Cardiac muscle cell (in vitro differentiated cells and primary cell): ENCODE results near the gene CLDN8. TPM values are rescaled to one million over a fixed set of nuclear protein-coding genes. Genes with fewer than 3 reads are reported as not detected.

Experiments
- DNase-seq, 2 donors: peaks; one replicate each; pipeline versions ENCODE4 v3.0.0 to v3.0.0-alpha.2; 2010 to 2017; ENCODE audit warnings: low read depth in 1 of 2, low spot score in 1 of 2
- H3K27ac ChIP-seq: fragments of 200-600 bp; sonication (generic); 2 replicates; pipeline ENCODE4 v1.5.1; 2016
- H3K27me3 ChIP-seq: fragments of 200-600 bp; sonication (generic); 2 replicates; pipeline ENCODE4 v1.6.0; 2016; ENCODE audit warnings: control low read depth
- H3K36me3 ChIP-seq: fragments of 200-600 bp; sonication (generic); 2 replicates; pipeline ENCODE4 v1.5.1; 2016; ENCODE audit warnings: control low read depth
- H3K4me1 ChIP-seq: fragments of 200-600 bp; sonication (generic); 2 replicates; pipeline ENCODE4 v1.8.1; 2017; ENCODE audit warnings: low read depth, mild to moderate bottlenecking, mixed run types
- H3K4me3 ChIP-seq: fragments of 200-600 bp; sonication (generic); 2 replicates; pipeline ENCODE4 v1.5.1; 2016; ENCODE audit warnings: mild to moderate bottlenecking
- H3K9me3 ChIP-seq: fragments of 200-600 bp; sonication (generic); 2 replicates; pipeline ENCODE4 v1.5.1; 2017; ENCODE audit warnings: low read depth, mild to moderate bottlenecking, control low read depth
- polyA plus RNA-seq: library from polyadenylated mRNA; unstranded; fragments of >200 nt; fragmentation: Nextera tagmentation; extraction: Ambion mirVana; gene quantifications from 2 replicates; pipeline ENCODE4 v1.2.1, GENCODE V29; 2016
- total RNA-seq: library from RNA; depleted of rRNA; stranded (reverse); fragments of >200 nt; gene quantifications from 2 replicates; pipeline ENCODE4 v1.2.3, GENCODE V29; 2016
- TF ChIP-seq, protein P1 (sequence below): IDR thresholded peaks from 2 replicates; pipeline ENCODE4 v1.5.1; 2012; ENCODE audit warnings: low read depth, mild to moderate bottlenecking, low read length

CLDN8 gene
- total and polyA plus RNA-seq, 2 experiments from 2014 or later = not detected

DNA sequence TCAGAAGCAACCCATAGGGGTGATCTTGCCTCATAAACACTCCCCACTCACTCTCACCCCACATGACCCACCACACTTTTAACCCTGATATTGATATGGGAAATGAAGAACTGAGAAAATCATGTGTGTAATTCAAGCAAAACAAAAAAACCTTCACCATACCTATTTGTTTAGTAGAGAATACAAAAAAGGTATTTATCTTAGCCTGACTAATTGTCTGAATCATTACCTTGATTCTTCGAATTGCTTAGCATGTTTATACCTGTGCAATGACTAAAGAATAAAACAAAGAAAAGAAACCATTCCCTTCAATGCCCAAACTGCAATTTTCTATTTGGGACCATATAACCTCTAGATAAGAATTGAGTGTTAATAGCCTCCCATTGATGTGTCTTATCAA is 51.1 kb downstream of the CLDN8 start:
- DNase-seq = no peak
- TF ChIP-seq, protein P1, sequence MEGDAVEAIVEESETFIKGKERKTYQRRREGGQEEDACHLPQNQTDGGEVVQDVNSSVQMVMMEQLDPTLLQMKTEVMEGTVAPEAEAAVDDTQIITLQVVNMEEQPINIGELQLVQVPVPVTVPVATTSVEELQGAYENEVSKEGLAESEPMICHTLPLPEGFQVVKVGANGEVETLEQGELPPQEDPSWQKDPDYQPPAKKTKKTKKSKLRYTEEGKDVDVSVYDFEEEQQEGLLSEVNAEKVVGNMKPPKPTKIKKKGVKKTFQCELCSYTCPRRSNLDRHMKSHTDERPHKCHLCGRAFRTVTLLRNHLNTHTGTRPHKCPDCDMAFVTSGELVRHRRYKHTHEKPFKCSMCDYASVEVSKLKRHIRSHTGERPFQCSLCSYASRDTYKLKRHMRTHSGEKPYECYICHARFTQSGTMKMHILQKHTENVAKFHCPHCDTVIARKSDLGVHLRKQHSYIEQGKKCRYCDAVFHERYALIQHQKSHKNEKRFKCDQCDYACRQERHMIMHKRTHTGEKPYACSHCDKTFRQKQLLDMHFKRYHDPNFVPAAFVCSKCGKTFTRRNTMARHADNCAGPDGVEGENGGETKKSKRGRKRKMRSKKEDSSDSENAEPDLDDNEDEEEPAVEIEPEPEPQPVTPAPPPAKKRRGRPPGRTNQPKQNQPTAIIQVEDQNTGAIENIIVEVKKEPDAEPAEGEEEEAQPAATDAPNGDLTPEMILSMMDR = no peak
- H3K36me3 ChIP-seq = no peaks in the 10 kb centered on the region
- H3K4me1 ChIP-seq = no peaks in the 10 kb centered on the region
- H3K9me3 ChIP-seq = no peaks in the 10 kb centered on the region
- no peak overlapping the region for H3K27ac ChIP-seq
- no peaks in the 10 kb centered on the region for H3K27me3 ChIP-seq
- H3K4me3 ChIP-seq = no peak overlapping the region

Other genes starting within 250 kb of the CLDN8 start
- gene CLDN17, start 49.3 kb downstream of the CLDN8 start, total RNA-seq = not detected in 2 replicates
- not detected in 2 replicates for gene CLDN17, start 49.3 kb downstream of the CLDN8 start, polyA plus RNA-seq
- gene KRTAP24-1, start 66.9 kb upstream of the CLDN8 start, total RNA-seq = not detected in 2 replicates
- gene KRTAP24-1, start 66.9 kb upstream of the CLDN8 start, polyA plus RNA-seq = not detected in 2 replicates
- not detected in 2 replicates for gene KRTAP25-1, start 73.4 kb upstream of the CLDN8 start, total RNA-seq
- gene KRTAP25-1, start 73.4 kb upstream of the CLDN8 start, polyA plus RNA-seq = not detected in 2 replicates
- not detected in 2 replicates for gene KRTAP26-1, start 104.2 kb upstream of the CLDN8 start, total RNA-seq
- gene KRTAP26-1, start 104.2 kb upstream of the CLDN8 start, polyA plus RNA-seq = not detected in 2 replicates
- not detected in 2 replicates for gene KRTAP27-1, start 121.6 kb upstream of the CLDN8 start, total RNA-seq
- gene KRTAP27-1, start 121.6 kb upstream of the CLDN8 start, polyA plus RNA-seq = not detected in 2 replicates
- not detected in 2 replicates for gene KRTAP23-1, start 132.5 kb upstream of the CLDN8 start, total RNA-seq
- not detected in 2 replicates for gene KRTAP23-1, start 132.5 kb upstream of the CLDN8 start, polyA plus RNA-seq
- gene KRTAP13-2, start 156.2 kb upstream of the CLDN8 start, total RNA-seq = not detected in 2 replicates
- not detected in 2 replicates for gene KRTAP13-2, start 156.2 kb upstream of the CLDN8 start, polyA plus RNA-seq
- not detected in 2 replicates for gene KRTAP13-1, start 179.9 kb upstream of the CLDN8 start, total RNA-seq
- gene KRTAP13-1, start 179.9 kb upstream of the CLDN8 start, polyA plus RNA-seq = not detected in 2 replicates
- gene KRTAP13-3, start 209.8 kb upstream of the CLDN8 start, total RNA-seq = not detected in 2 replicates
- gene KRTAP13-3, start 209.8 kb upstream of the CLDN8 start, polyA plus RNA-seq = not detected in 2 replicates
- gene KRTAP13-4, start 214.1 kb upstream of the CLDN8 start, total RNA-seq = not detected in 2 replicates
- not detected in 2 replicates for gene KRTAP13-4, start 214.1 kb upstream of the CLDN8 start, polyA plus RNA-seq
- gene KRTAP15-1, start 224.2 kb upstream of the CLDN8 start, total RNA-seq = not detected in 2 replicates
- not detected in 2 replicates for gene KRTAP15-1, start 224.2 kb upstream of the CLDN8 start, polyA plus RNA-seq